Measurements from ENCODE around the gene FAM20C.

- TF ChIP-seq CTCF (IDR thresholded peaks at IDR 0.05; ENCODE audit: insufficient read depth, low read length) = no peak
- no peak for TF ChIP-seq POLR2AphosphoS5 (IDR thresholded peaks at IDR 0.05; ENCODE audit: low read depth)
- no peak for TF ChIP-seq GABPA (IDR thresholded peaks at IDR 0.05; ENCODE audit: low read depth)
Measured at GRCh38 chr7:187227-187927, 5.0 kb upstream of the FAM20C start.

Measured in HL-60 (cell line).